Hepatocyte (in vitro differentiated cells): ENCODE measurements around the gene SUCNR1. TPM values are rescaled to one million over a fixed set of nuclear protein-coding genes. Genes with fewer than 3 reads are reported as not detected.

ENCODE experiments used
- DNase-seq: peaks from one replicate; pipeline ENCODE4 v3.0.0-alpha.2; 2016; ENCODE audit warnings: low spot score
- H2AFZ ChIP-seq: fragments of 200-600 bp; sonication (generic); 2 replicates; pipeline ENCODE4 v1.6.0; 2016; ENCODE audit warnings: antibody characterized with exemption, mild to moderate bottlenecking
- H3K27ac ChIP-seq: fragments of 200-600 bp; sonication (generic); 2 replicates; pipeline ENCODE4 v1.5.1; 2016; ENCODE audit warnings: mild to moderate bottlenecking
- H3K27me3 ChIP-seq: fragments of 200-600 bp; sonication (generic); 2 replicates; pipeline ENCODE4 v1.6.1; 2016
- H3K36me3 ChIP-seq: fragments of 200-600 bp; sonication (generic); replicated peaks from 2 replicates; pipeline ENCODE4 v1.5.1; 2016; ENCODE audit warnings: low read depth; ENCODE audit not compliant: insufficient read depth
- H3K4me1 ChIP-seq: fragments of 200-600 bp; sonication (generic); 2 replicates; pipeline ENCODE4 v1.5.1; 2016; ENCODE audit warnings: mild to moderate bottlenecking, moderate library complexity; ENCODE audit not compliant: insufficient read depth
- H3K4me2 ChIP-seq: fragments of 200-600 bp; sonication (generic); 2 replicates; pipeline ENCODE4 v1.6.0; 2016
- H3K4me3 ChIP-seq: fragments of 200-600 bp; sonication (generic); 2 replicates; pipeline ENCODE4 v1.5.1; 2016; ENCODE audit warnings: mild to moderate bottlenecking
- H3K79me2 ChIP-seq: fragments of 200-600 bp; sonication (generic); 2 replicates; pipeline ENCODE4 v1.6.0; 2017; ENCODE audit warnings: mild to moderate bottlenecking
- H3K9me2 ChIP-seq: fragments of 200-600 bp; sonication (generic); replicated peaks from 2 replicates; pipeline ENCODE4 v1.6.0; 2017; ENCODE audit warnings: mild to moderate bottlenecking; ENCODE audit not compliant: insufficient read depth
- H3K9me3 ChIP-seq: fragments of 200-600 bp; sonication (generic); 2 replicates; pipeline ENCODE4 v1.5.1; 2016; ENCODE audit warnings: low read depth, mild to moderate bottlenecking
- H4K20me1 ChIP-seq: fragments of 200-600 bp; sonication (generic); 2 replicates; pipeline ENCODE4 v1.6.0; 2016; ENCODE audit warnings: mild to moderate bottlenecking; ENCODE audit not compliant: insufficient read depth, poor library complexity, severe bottlenecking
- CTCF ChIP-seq: fragments of 200-600 bp; sonication (generic); IDR thresholded peaks from 2 replicates; pipeline ENCODE4 v1.5.1; 2016; ENCODE audit warnings: antibody characterized with exemption, mild to moderate bottlenecking; ENCODE audit not compliant: poor library complexity
- EZH2 ChIP-seq: fragments of 200-600 bp; sonication (generic); IDR thresholded peaks from 2 replicates; pipeline ENCODE4 v1.6.1; 2016; ENCODE audit warnings: antibody characterized with exemption, mild to moderate bottlenecking, borderline replicate concordance
- EZH2phosphoT487 ChIP-seq: fragments of 200-600 bp; sonication (generic); IDR thresholded peaks from one replicate; pipeline ENCODE4 v1.6.1; 2018; ENCODE audit warnings: antibody characterized with exemption, mild to moderate bottlenecking, low read depth, moderate library complexity; ENCODE audit not compliant: unreplicated experiment, severe bottlenecking
- WGBS: methylation state at CpG from one replicate; pipeline ENCODE4 v1.1.6; 2016; ENCODE audit warnings: low lambda C conversion rate; ENCODE audit errors: missing lambda C conversion rate; 5-methylcytosine and 5-hydroxymethylcytosine counted together
- polyA plus RNA-seq: library from polyadenylated mRNA; unstranded; fragments of >200 nt; fragmentation: Nextera tagmentation; extraction: Ambion mirVana; gene quantifications from 2 replicates; pipeline ENCODE4 v1.2.1, GENCODE V29; 2016
- total RNA-seq: library from RNA; depleted of rRNA; stranded (reverse); fragments of >200 nt; gene quantifications from 2 replicates; pipeline ENCODE4 v1.2.3, GENCODE V29; 2014

The SUCNR1 gene
- total and polyA plus RNA-seq, 2 experiments from 2014 or later, result 0.40 to 0.80 TPM

- Histone ChIP-seq H3K36me3 (no peaks in the 10 kb centered on the region), H3K79me2 (no peaks in the 10 kb centered on the region), H3K4me1 (peaks cover 4% of the 10 kb centered on the region), H2AFZ (no peak overlapping the region), H3K4me3 (no peak overlapping the region), H3K27me3 (no peaks in the 10 kb centered on the region), H3K9me2 (no peaks in the 10 kb centered on the region), H3K9me3 (no peaks in the 10 kb centered on the region), H3K27ac (no peak overlapping the region), H4K20me1 (no peaks in the 10 kb centered on the region), H3K4me2 (no peak overlapping the region)
- WGBS, result 47% methylated on average over 2 of the region's 2 CpGs
- DNase-seq, result no peak
- TF ChIP-seq CTCF (no peak), EZH2 (no peak), EZH2phosphoT487 (no peak)
These were observed 27.0 kb downstream of the SUCNR1 start for GRCh38 chr3:151900460-151900859.

GRCh38 chr3:151900884-151901643 is 27.6 kb downstream of the SUCNR1 start:
- H3K4me2 ChIP-seq, result no peak overlapping the region
- H3K9me2 ChIP-seq, result no peaks in the 10 kb centered on the region
- no peak overlapping the region for H2AFZ ChIP-seq
- H3K27me3 ChIP-seq, result no peaks in the 10 kb centered on the region
- 63% methylated on average over 1 of the region's 1 CpG for WGBS
- H3K79me2 ChIP-seq, result no peaks in the 10 kb centered on the region
- H3K27ac ChIP-seq, result no peak overlapping the region
- H3K36me3 ChIP-seq, result no peaks in the 10 kb centered on the region
- no peak overlapping the region for H3K4me3 ChIP-seq
- peaks cover 4% of the 10 kb centered on the region for H3K4me1 ChIP-seq
- no peaks in the 10 kb centered on the region for H4K20me1 ChIP-seq
- no peak for TF ChIP-seq CTCF
- no peak for TF ChIP-seq EZH2phosphoT487
- no peak for TF ChIP-seq EZH2
- no peak for DNase-seq
- no peaks in the 10 kb centered on the region for H3K9me3 ChIP-seq

GRCh38 chr3:151901644-151902285 is 28.3 kb downstream of the SUCNR1 start:
- no peak overlapping the region for H3K4me3 ChIP-seq
- no peaks in the 10 kb centered on the region for H3K27me3 ChIP-seq
- DNase-seq, result no peak
- H4K20me1 ChIP-seq, result no peaks in the 10 kb centered on the region
- TF ChIP-seq EZH2phosphoT487 (no peak), EZH2 (no peak), CTCF (no peak)
- H3K4me1 ChIP-seq, result peaks cover 4% of the 10 kb centered on the region
- no peaks in the 10 kb centered on the region for H3K9me2 ChIP-seq
- WGBS, result 44% methylated on average over 3 of the region's 3 CpGs
- no peaks in the 10 kb centered on the region for H3K79me2 ChIP-seq
- H3K36me3 ChIP-seq, result no peaks in the 10 kb centered on the region
- H3K27ac ChIP-seq, result no peak overlapping the region
- no peak overlapping the region for H2AFZ ChIP-seq
- H3K9me3 ChIP-seq, result no peaks in the 10 kb centered on the region
- no peak overlapping the region for H3K4me2 ChIP-seq
